KOPT-K1 (cell line): ENCODE data around the gene KLHL40.
"Not testable (repeated sequence)": the region's sequence is repeated elsewhere in the genome, so short reads cannot be mapped to it uniquely, and the experiment has no call there.

Experiments
- H3K27ac ChIP-seq: fragments of 200-600 bp; sonication (generic); 2 replicates; pipeline ENCODE4 v1.5.1; 2016; ENCODE audit warnings: antibody characterized with exemption, mild to moderate bottlenecking, low read depth, low read length; ENCODE audit not compliant: poor library complexity, severe bottlenecking
- H3K36me3 ChIP-seq: fragments of 200-600 bp; sonication (generic); 2 replicates; pipeline ENCODE4 v1.5.1; 2017; ENCODE audit warnings: antibody characterized with exemption, mild to moderate bottlenecking, low read length, moderate library complexity; ENCODE audit not compliant: insufficient read depth
- H3K9me3 ChIP-seq: fragments of 200-600 bp; sonication (generic); 2 replicates; pipeline ENCODE4 v1.5.1; 2017; ENCODE audit warnings: antibody characterized with exemption, low read length, mild to moderate bottlenecking; ENCODE audit not compliant: insufficient read depth, poor library complexity, severe bottlenecking

The KLHL40 gene

GRCh38 chr3:42708611-42709151 is 23.3 kb downstream of the KLHL40 start:
- Histone ChIP-seq H3K36me3 (no peaks in the 10 kb centered on the region), H3K27ac (no peak overlapping the region), H3K9me3 (no peaks in the 10 kb centered on the region)

GRCh38 chr3:42709621-42710020 is 24.3 kb downstream of the KLHL40 start:
- no peaks in the 10 kb centered on the region for H3K9me3 ChIP-seq
- H3K36me3 ChIP-seq, result no peaks in the 10 kb centered on the region

GRCh38 chr3:42710323-42711021 is 25.1 kb downstream of the KLHL40 start:
- H3K9me3 ChIP-seq, result no peaks in the 10 kb centered on the region
- no peak overlapping the region for H3K27ac ChIP-seq
- H3K36me3 ChIP-seq, result no peaks in the 10 kb centered on the region

More at GRCh38 chr3:42709621-42710020, 24.3 kb downstream of the KLHL40 start:
- H3K27ac ChIP-seq, result no peak overlapping the region

- no peaks in the 10 kb centered on the region for H3K9me3 ChIP-seq
- no peak overlapping the region for H3K27ac ChIP-seq
- H3K36me3 ChIP-seq, result no peaks in the 10 kb centered on the region
Observed at GRCh38 chr3:42711491-42712343, 26.4 kb downstream of the KLHL40 start.

GRCh38 chr3:42712344-42712648 is 27.0 kb downstream of the KLHL40 start:
- no peak overlapping the region for H3K27ac ChIP-seq
- H3K36me3 ChIP-seq, result no peaks in the 10 kb centered on the region

GRCh38 chr3:42712688-42713372 is 27.5 kb downstream of the KLHL40 start:
- Histone ChIP-seq H3K9me3 (no peaks in the 10 kb centered on the region), H3K27ac (no peak overlapping the region)

More at GRCh38 chr3:42712344-42712648, 27.0 kb downstream of the KLHL40 start:
- no peaks in the 10 kb centered on the region for H3K9me3 ChIP-seq

GRCh38 chr3:42713747-42714146 is 28.4 kb downstream of the KLHL40 start:
- H3K27ac ChIP-seq, result no peak overlapping the region

More at GRCh38 chr3:42712688-42713372, 27.5 kb downstream of the KLHL40 start:
- no peaks in the 10 kb centered on the region for H3K36me3 ChIP-seq

GRCh38 chr3:42714171-42714852 is 29.0 kb downstream of the KLHL40 start:
- no peaks in the 10 kb centered on the region for H3K9me3 ChIP-seq
- no peaks in the 10 kb centered on the region for H3K36me3 ChIP-seq
- no peak overlapping the region for H3K27ac ChIP-seq

More at GRCh38 chr3:42713747-42714146, 28.4 kb downstream of the KLHL40 start:
- no peaks in the 10 kb centered on the region for H3K36me3 ChIP-seq
- no peaks in the 10 kb centered on the region for H3K9me3 ChIP-seq

GRCh38 chr3:42717306-42717705 is 32.0 kb downstream of the KLHL40 start:
- H3K36me3 ChIP-seq, result no peaks in the 10 kb centered on the region
- no peak overlapping the region for H3K27ac ChIP-seq

GRCh38 chr3:42718338-42718737 is 33.0 kb downstream of the KLHL40 start:
- Histone ChIP-seq H3K36me3 (no peaks in the 10 kb centered on the region), H3K9me3 (peaks cover 8% of the 10 kb centered on the region), H3K27ac (no peak overlapping the region)

More at GRCh38 chr3:42717306-42717705, 32.0 kb downstream of the KLHL40 start:
- H3K9me3 ChIP-seq, result peaks cover 8% of the 10 kb centered on the region

GRCh38 chr3:42719002-42719401 is 33.7 kb downstream of the KLHL40 start:
- Histone ChIP-seq H3K36me3 (no peaks in the 10 kb centered on the region), H3K27ac (no peak overlapping the region), H3K9me3 (peaks cover 8% of the 10 kb centered on the region)

GRCh38 chr3:42720126-42720525 is 34.8 kb downstream of the KLHL40 start:
- H3K36me3 ChIP-seq, result no peaks in the 10 kb centered on the region
- H3K9me3 ChIP-seq, result peaks cover 8% of the 10 kb centered on the region
- no peak overlapping the region for H3K27ac ChIP-seq

- H3K27ac ChIP-seq, result no peak overlapping the region
- no peaks in the 10 kb centered on the region for H3K36me3 ChIP-seq
- peaks cover 8% of the 10 kb centered on the region for H3K9me3 ChIP-seq
Observed at GRCh38 chr3:42721690-42722089, 36.4 kb downstream of the KLHL40 start.

- not testable (repeated sequence) for H3K27ac ChIP-seq, H3K9me3 ChIP-seq, H3K36me3 ChIP-seq
Observed at GRCh38 chr3:42722442-42722841, 37.1 kb downstream of the KLHL40 start.
